ENCODE data around the gene SERINC2.

DNA sequence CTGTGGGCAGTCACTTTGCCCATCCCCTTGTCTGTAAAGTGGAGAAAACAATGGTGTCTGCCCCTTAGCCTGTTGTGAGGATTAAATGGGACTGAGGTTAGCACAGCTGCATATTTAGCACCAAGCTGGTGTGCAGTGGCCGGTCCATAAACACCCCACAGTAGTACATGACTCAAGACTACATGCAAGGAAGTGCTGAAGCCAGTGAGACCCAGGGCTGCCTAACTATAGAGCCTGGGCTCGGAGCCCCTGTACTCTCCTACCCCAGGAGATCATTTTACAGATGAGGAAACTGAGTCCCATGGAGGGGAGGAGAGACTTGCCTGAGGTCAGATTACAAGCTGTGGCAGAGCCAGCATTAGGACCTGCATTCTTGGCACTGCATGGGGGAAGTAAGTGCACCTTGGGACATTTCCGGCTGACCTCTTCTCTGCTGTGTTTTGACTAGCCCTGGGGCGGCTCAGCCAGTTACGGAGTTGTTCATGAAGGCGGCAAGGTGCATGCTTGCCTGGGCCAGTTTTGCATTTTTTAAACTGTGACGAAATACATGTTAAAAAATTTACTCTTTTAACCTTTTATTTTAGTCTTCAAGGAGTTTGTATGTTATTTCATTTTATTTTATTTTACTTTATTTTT lies 3.2 kb downstream of the SERINC2 start:
- TF ChIP-seq, protein P1, sequence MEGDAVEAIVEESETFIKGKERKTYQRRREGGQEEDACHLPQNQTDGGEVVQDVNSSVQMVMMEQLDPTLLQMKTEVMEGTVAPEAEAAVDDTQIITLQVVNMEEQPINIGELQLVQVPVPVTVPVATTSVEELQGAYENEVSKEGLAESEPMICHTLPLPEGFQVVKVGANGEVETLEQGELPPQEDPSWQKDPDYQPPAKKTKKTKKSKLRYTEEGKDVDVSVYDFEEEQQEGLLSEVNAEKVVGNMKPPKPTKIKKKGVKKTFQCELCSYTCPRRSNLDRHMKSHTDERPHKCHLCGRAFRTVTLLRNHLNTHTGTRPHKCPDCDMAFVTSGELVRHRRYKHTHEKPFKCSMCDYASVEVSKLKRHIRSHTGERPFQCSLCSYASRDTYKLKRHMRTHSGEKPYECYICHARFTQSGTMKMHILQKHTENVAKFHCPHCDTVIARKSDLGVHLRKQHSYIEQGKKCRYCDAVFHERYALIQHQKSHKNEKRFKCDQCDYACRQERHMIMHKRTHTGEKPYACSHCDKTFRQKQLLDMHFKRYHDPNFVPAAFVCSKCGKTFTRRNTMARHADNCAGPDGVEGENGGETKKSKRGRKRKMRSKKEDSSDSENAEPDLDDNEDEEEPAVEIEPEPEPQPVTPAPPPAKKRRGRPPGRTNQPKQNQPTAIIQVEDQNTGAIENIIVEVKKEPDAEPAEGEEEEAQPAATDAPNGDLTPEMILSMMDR (IDR thresholded peaks at IDR 0.05), result no peak
- TF ChIP-seq POLR2A (IDR thresholded peaks at IDR 0.05) (no peak), POLR2AphosphoS5 (IDR thresholded peaks at IDR 0.05; ENCODE audit: insufficient read depth in 1 of 2, low read depth in 1 of 2) (no peak)

Measured in vagina (tissue), 2 donors.